ENCODE data around the gene PLET1.
"Not testable (repeated sequence)": the region's sequence is repeated elsewhere in the genome, so short reads cannot be mapped to it uniquely, and the experiment has no call there.

The PLET1 gene

GRCh38 chr11:112212290-112212689 is 48.4 kb downstream of the PLET1 start:
- DNase-seq (ENCODE audit: low spot score) = no peak

GRCh38 chr11:112211536-112211935 is 49.1 kb downstream of the PLET1 start:
- no peak for DNase-seq (ENCODE audit: low spot score)

GRCh38 chr11:112210890-112211289 is 49.8 kb downstream of the PLET1 start:
- no peak for DNase-seq (ENCODE audit: low spot score)

- DNase-seq (ENCODE audit: low spot score) = no peak
Measured at GRCh38 chr11:112206071-112206470, 54.6 kb downstream of the PLET1 start.

GRCh38 chr11:112200252-112200651 is 60.4 kb downstream of the PLET1 start:
- no peak for DNase-seq (ENCODE audit: low spot score)

- DNase-seq (ENCODE audit: low spot score) = not testable (repeated sequence)
Measured at GRCh38 chr11:112199101-112199500, 61.6 kb downstream of the PLET1 start.
